HepG2 (cell line): Measurements from ENCODE around the gene BICDL2. TPM values are rescaled to one million over a fixed set of nuclear protein-coding genes. Genes with fewer than 3 reads are reported as not detected.

Experiments
- ATM ChIP-seq: fragments of 450-650 bp; IDR thresholded peaks from 2 replicates; pipeline ENCODE4 v1.7.1; 2017; ENCODE audit warnings: mild to moderate bottlenecking, borderline replicate concordance
- CBX5 ChIP-seq: sonication (generic); formaldehyde crosslinking; IDR thresholded peaks from 2 replicates; pipeline ENCODE4 v1.4.0; 2020; ENCODE audit warnings: missing genetic modification reagents, borderline replicate concordance
- HNRNPK ChIP-seq: fragments of 200-400 bp; formaldehyde crosslinking; IDR thresholded peaks from 2 replicates; pipeline ENCODE4 v1.6.1; 2018; ENCODE audit warnings: low read length, low read depth, moderate library complexity, mild to moderate bottlenecking; ENCODE audit not compliant: poor library complexity, severe bottlenecking
- SMAD3 ChIP-seq: sonication (generic); formaldehyde crosslinking; IDR thresholded peaks from 2 replicates; pipeline ENCODE4 v1.4.0; 2020; ENCODE audit warnings: missing genetic modification reagents
- SOX6 ChIP-seq, 2 experiments: fragments of 450-650 bp in 1 of 2; sonication (generic) in 1 of 2; formaldehyde crosslinking in 1 of 2; IDR thresholded peaks; 2 replicates each; pipeline versions ENCODE4 v1.4.0 to v1.6.1; 2017 to 2020; ENCODE audit warnings: antibody characterized with exemption in 1 of 2, mild to moderate bottlenecking in 1 of 2, missing genetic modification reagents in 1 of 2
- SRSF9 ChIP-seq: fragments of 200-400 bp; formaldehyde crosslinking; IDR thresholded peaks from 2 replicates; pipeline ENCODE4 v1.6.1; 2018; ENCODE audit warnings: borderline replicate concordance, mild to moderate bottlenecking, low read depth, low read length; ENCODE audit not compliant: insufficient read depth, poor library complexity, severe bottlenecking
- SUZ12 ChIP-seq: fragments of 150-350 bp; IDR thresholded peaks from 2 replicates; pipeline ENCODE4 v1.6.1; 2014; ENCODE audit warnings: low read depth, low read length
- TAF15 ChIP-seq: fragments of 200-400 bp; formaldehyde crosslinking; IDR thresholded peaks from one replicate; pipeline ENCODE4 v1.6.1; 2018; ENCODE audit warnings: mild to moderate bottlenecking, low read depth, low read length; ENCODE audit not compliant: poor library complexity, severe bottlenecking
- ZBTB42 ChIP-seq: sonication (generic); formaldehyde crosslinking; IDR thresholded peaks from 2 replicates; pipeline ENCODE4 v1.5.0; 2020; ENCODE audit warnings: mild to moderate bottlenecking, missing genetic modification reagents
- ZBTB7A ChIP-seq: sonication (generic); formaldehyde crosslinking; IDR thresholded peaks from 2 replicates; pipeline ENCODE4 v1.8.0; 2022; ENCODE audit warnings: mild to moderate bottlenecking, missing genetic modification reagents
- ZEB1 ChIP-seq: IDR thresholded peaks from 2 replicates; pipeline ENCODE4 v1.6.1; 2012; ENCODE audit warnings: mild to moderate bottlenecking, low read depth, inconsistent platforms; ENCODE audit not compliant: insufficient replicate concordance
- ZNF260 ChIP-seq: sonication (generic); formaldehyde crosslinking; IDR thresholded peaks from 2 replicates; pipeline ENCODE4 v1.4.0; 2020; ENCODE audit warnings: missing genetic modification reagents, low read depth, mild to moderate bottlenecking, borderline replicate concordance
- ZSCAN12 ChIP-seq: sonication (generic); formaldehyde crosslinking; IDR thresholded peaks from 2 replicates; pipeline ENCODE4 v1.9.0; 2021; ENCODE audit warnings: mild to moderate bottlenecking, missing genetic modification reagents
- ZSCAN25 ChIP-seq: sonication (generic); formaldehyde crosslinking; IDR thresholded peaks from 2 replicates; pipeline ENCODE4 v1.8.0; 2022; ENCODE audit warnings: mild to moderate bottlenecking, missing genetic modification reagents
- polyA plus RNA-seq, 8 experiments: library from polyadenylated mRNA; depleted of rRNA in 3 of 8; stranded (reverse) in 7 of 8; unstranded in 1 of 8; fragments of >200 nt; fragmentation: Illumina TruSeq in 4 of 8; extraction: Trizol in 4 of 8; gene quantifications; 2 replicates each; pipeline versions ENCODE4 v1.2.1 to v1.2.3, GENCODE V29; 2011 to 2016; ENCODE audit warnings: low read depth in 4 of 8, missing spikeins in 1 of 8, mixed read lengths in 1 of 8; ENCODE audit not compliant: insufficient read depth in 1 of 8
- total RNA-seq, 5 experiments: library from RNA; depleted of rRNA; stranded (reverse); fragments of >200 nt; fragmentation: Illumina TruSeq; extraction: Trizol; gene quantifications; 2 replicates each; pipeline ENCODE4 v1.2.3, GENCODE V29; 2016; ENCODE audit warnings: low read depth in 1 of 5
- TF ChIP-seq, protein P1 (sequence below): sonication (generic); formaldehyde crosslinking; IDR thresholded peaks from 2 replicates; pipeline ENCODE4 v1.4.0; 2020; ENCODE audit warnings: mild to moderate bottlenecking, missing genetic modification reagents
- TF ChIP-seq, protein P2 (sequence below): sonication (generic); formaldehyde crosslinking; IDR thresholded peaks from 2 replicates; pipeline ENCODE4 v1.5.0; 2020; ENCODE audit warnings: mild to moderate bottlenecking, missing genetic modification reagents
- TF ChIP-seq, protein P3 (sequence below): sonication (generic); formaldehyde crosslinking; IDR thresholded peaks from 2 replicates; pipeline ENCODE4 v1.4.0; 2020; ENCODE audit warnings: missing genetic modification reagents
- TF ChIP-seq, protein P4 (sequence below): sonication (generic); formaldehyde crosslinking; IDR thresholded peaks from 2 replicates; pipeline ENCODE4; 2020; ENCODE audit warnings: missing genetic modification reagents, mild to moderate bottlenecking, borderline replicate concordance

The BICDL2 gene
- total and polyA plus RNA-seq, 2 of the 13 experiments (the other 11 are each of a cell fraction or from before 2014, with no cell fraction given) = 0.12 TPM; not detected in 1

DNA sequence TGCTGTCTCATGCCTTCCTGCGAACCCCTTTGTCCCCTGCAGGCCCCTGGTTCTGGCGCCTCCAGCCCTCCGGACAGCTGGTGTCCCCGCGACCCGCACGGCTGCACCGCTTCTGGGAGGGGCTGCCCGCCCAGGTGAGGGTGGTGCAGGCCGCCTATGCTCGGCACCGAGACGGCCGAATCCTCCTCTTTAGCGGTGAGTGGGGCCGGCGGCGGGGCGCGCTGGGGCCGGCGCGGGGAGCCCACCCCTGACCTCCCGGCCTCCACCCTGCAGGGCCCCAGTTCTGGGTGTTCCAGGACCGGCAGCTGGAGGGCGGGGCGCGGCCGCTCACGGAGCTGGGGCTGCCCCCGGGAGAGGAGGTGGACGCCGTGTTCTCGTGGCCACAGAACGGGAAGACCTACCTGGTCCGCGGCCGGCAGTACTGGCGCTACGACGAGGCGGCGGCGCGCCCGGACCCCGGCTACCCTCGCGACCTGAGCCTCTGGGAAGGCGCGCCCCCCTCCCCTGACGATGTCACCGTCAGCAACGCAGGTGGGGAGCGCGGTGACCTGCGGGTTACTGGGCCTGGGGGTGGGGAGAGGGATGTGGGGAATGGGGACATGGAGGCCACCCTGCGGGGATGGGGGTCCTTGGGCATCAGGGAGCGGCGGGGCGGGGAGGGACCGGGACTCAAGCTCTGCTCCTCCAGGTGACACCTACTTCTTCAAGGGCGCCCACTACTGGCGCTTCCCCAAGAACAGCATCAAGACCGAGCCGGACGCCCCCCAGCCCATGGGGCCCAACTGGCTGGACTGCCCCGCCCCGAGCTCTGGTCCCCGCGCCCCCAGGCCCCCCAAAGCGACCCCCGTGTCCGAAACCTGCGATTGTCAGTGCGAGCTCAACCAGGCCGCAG, 21.6 kb upstream of the BICDL2 start (continued):
- TF ChIP-seq TAF15 = no peak
- no peak for TF ChIP-seq ATM
- TF ChIP-seq ZNF260 (CRISPR knock-in tag) = no peak
- no peak for TF ChIP-seq ZEB1
- no peak for TF ChIP-seq CBX5 (CRISPR knock-in tag)
- TF ChIP-seq ZBTB7A (CRISPR knock-in tag) = no peak
- no peak for TF ChIP-seq SRSF9
- TF ChIP-seq, protein P1, sequence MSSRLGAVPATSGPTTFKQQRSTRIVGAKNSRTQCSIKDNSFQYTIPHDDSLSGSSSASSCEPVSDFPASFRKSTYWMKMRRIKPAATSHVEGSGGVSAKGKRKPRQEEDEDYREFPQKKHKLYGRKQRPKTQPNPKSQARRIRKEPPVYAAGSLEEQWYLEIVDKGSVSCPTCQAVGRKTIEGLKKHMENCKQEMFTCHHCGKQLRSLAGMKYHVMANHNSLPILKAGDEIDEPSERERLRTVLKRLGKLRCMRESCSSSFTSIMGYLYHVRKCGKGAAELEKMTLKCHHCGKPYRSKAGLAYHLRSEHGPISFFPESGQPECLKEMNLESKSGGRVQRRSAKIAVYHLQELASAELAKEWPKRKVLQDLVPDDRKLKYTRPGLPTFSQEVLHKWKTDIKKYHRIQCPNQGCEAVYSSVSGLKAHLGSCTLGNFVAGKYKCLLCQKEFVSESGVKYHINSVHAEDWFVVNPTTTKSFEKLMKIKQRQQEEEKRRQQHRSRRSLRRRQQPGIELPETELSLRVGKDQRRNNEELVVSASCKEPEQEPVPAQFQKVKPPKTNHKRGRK (CRISPR knock-in tag) = no peak
- TF ChIP-seq SUZ12 = no peak
- TF ChIP-seq, protein P2, sequence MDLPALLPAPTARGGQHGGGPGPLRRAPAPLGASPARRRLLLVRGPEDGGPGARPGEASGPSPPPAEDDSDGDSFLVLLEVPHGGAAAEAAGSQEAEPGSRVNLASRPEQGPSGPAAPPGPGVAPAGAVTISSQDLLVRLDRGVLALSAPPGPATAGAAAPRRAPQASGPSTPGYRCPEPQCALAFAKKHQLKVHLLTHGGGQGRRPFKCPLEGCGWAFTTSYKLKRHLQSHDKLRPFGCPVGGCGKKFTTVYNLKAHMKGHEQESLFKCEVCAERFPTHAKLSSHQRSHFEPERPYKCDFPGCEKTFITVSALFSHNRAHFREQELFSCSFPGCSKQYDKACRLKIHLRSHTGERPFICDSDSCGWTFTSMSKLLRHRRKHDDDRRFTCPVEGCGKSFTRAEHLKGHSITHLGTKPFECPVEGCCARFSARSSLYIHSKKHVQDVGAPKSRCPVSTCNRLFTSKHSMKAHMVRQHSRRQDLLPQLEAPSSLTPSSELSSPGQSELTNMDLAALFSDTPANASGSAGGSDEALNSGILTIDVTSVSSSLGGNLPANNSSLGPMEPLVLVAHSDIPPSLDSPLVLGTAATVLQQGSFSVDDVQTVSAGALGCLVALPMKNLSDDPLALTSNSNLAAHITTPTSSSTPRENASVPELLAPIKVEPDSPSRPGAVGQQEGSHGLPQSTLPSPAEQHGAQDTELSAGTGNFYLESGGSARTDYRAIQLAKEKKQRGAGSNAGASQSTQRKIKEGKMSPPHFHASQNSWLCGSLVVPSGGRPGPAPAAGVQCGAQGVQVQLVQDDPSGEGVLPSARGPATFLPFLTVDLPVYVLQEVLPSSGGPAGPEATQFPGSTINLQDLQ (CRISPR knock-in tag) = 0 out of 2 replicates have a peak, but pooled peaks have one; percentile 1
- no peak for TF ChIP-seq SMAD3 (CRISPR knock-in tag)
- TF ChIP-seq, protein P3, sequence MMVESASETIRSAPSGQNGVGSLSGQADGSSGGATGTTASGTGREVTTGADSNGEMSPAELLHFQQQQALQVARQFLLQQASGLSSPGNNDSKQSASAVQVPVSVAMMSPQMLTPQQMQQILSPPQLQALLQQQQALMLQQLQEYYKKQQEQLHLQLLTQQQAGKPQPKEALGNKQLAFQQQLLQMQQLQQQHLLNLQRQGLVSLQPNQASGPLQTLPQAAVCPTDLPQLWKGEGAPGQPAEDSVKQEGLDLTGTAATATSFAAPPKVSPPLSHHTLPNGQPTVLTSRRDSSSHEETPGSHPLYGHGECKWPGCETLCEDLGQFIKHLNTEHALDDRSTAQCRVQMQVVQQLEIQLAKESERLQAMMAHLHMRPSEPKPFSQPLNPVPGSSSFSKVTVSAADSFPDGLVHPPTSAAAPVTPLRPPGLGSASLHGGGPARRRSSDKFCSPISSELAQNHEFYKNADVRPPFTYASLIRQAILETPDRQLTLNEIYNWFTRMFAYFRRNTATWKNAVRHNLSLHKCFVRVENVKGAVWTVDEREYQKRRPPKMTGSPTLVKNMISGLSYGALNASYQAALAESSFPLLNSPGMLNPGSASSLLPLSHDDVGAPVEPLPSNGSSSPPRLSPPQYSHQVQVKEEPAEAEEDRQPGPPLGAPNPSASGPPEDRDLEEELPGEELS (CRISPR knock-in tag) = no peak
- TF ChIP-seq ZSCAN12 (CRISPR knock-in tag) = no peak
- TF ChIP-seq ZSCAN25 (CRISPR knock-in tag) = 0 out of 2 replicates have a peak, but pooled peaks have one; percentile 64
- no peak for TF ChIP-seq SOX6 (IDR thresholded peaks at IDR 0.05)
- no peak for TF ChIP-seq SOX6 (CRISPR knock-in tag; IDR thresholded peaks at IDR 0.05)
- TF ChIP-seq, protein P4, sequence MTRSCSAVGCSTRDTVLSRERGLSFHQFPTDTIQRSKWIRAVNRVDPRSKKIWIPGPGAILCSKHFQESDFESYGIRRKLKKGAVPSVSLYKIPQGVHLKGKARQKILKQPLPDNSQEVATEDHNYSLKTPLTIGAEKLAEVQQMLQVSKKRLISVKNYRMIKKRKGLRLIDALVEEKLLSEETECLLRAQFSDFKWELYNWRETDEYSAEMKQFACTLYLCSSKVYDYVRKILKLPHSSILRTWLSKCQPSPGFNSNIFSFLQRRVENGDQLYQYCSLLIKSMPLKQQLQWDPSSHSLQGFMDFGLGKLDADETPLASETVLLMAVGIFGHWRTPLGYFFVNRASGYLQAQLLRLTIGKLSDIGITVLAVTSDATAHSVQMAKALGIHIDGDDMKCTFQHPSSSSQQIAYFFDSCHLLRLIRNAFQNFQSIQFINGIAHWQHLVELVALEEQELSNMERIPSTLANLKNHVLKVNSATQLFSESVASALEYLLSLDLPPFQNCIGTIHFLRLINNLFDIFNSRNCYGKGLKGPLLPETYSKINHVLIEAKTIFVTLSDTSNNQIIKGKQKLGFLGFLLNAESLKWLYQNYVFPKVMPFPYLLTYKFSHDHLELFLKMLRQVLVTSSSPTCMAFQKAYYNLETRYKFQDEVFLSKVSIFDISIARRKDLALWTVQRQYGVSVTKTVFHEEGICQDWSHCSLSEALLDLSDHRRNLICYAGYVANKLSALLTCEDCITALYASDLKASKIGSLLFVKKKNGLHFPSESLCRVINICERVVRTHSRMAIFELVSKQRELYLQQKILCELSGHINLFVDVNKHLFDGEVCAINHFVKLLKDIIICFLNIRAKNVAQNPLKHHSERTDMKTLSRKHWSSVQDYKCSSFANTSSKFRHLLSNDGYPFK (CRISPR knock-in tag) = no peak
- TF ChIP-seq HNRNPK = peak; percentile 85
- no peak for TF ChIP-seq ZBTB42 (CRISPR knock-in tag)
